GM18517 (cell line): ENCODE results near the gene PEMT.
"Not testable (repeated sequence)": the region's sequence is repeated elsewhere in the genome, so short reads cannot be mapped to it uniquely, and the experiment has no call there.

Experiments used
- ATAC-seq: cut with Tn5 transposase; IDR thresholded peaks from one replicate; pipeline ENCODE4 v1.9.1; 2021; ENCODE audit warnings: mild to moderate bottlenecking, moderate library complexity; ENCODE audit not compliant: unreplicated experiment

The PEMT gene

DNA sequence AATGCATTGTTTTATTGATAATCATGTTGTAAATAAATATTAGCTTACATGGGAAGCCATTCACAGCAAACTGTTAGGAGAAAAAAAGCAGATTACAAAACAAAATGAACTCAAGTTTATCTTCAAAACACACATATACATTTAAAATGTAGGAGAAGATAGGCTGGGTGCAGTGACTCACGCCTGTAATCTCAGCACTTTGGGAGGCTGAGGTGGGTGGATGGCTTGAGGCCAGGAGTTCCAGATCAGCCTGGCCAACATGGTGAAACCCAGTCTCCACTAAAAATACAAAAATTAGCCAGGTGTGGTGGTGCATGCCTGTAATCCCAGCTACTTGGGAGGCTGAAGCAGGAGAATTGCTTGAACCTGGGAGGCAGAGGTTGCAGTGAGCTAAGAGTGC lies 125.6 kb downstream of the PEMT start:
- not testable (repeated sequence) for ATAC-seq

GRCh38 chr17:17463821-17464220 lies 127.7 kb downstream of the PEMT start:
- no peak for ATAC-seq

- ATAC-seq, result no peak
Observed at GRCh38 chr17:17462048-17462824, 129.3 kb downstream of the PEMT start.

DNA sequence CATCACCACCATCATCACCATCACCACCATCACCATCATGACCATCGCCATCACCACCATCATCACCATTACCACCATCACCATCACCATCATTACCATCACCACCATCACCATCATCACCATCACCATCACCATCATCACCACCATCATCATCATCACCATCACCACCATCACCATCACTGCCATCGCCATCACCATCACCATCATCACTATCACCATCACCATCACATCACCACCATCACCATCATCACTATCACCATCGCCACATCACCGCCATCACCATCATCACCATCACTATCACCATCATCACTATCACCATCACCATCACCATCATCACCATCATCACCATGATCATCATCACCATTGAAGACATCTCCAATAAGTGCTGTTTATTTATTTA lies 131.5 kb downstream of the PEMT start:
- no peak for ATAC-seq

GRCh38 chr17:17457680-17458079 lies 133.8 kb downstream of the PEMT start:
- ATAC-seq, result no peak

- no peak for ATAC-seq
Observed at GRCh38 chr17:17456251-17456650, 135.3 kb downstream of the PEMT start.
